WTC11 (cell line): ENCODE results near the gene CCDC17. TPM values are rescaled to one million over a fixed set of nuclear protein-coding genes. Genes with fewer than 3 reads are reported as not detected.

Source experiments
- ATAC-seq: fragments of 200-7000 bp; cut with Tn5 transposase; 2 replicates; pipeline ENCODE4 v1.10.0; 2021; ENCODE audit warnings: mild to moderate bottlenecking, moderate library complexity
- CTCF ChIA-PET: fragments of 300-600 bp; sonication (Branson Sonifier 250); formaldehyde crosslinking; loops from one replicate; lab custom pipeline; 2021; ENCODE audit warnings: antibody characterized with exemption; lab: Charles Lee
- POLR2A ChIA-PET: fragments of 350-600 bp; sonication (Branson Sonifier 250); formaldehyde crosslinking; loops from one replicate; lab custom pipeline; 2021; ENCODE audit warnings: antibody characterized with exemption; lab: Charles Lee
- DNase-seq: peaks from one replicate; pipeline ENCODE4 v3.0.0; 2021; ENCODE audit warnings: low spot score
- H3K27ac Mint-ChIP-seq: 2 replicates; pipeline ENCODE4 v1.8.0; 2021; ENCODE audit warnings: mixed read lengths
- H3K27me3 Mint-ChIP-seq: 2 replicates; pipeline ENCODE4 v1.8.0; 2021; ENCODE audit warnings: low read depth, mild to moderate bottlenecking, moderate library complexity, mixed read lengths
- H3K36me3 Mint-ChIP-seq: 2 replicates; pipeline ENCODE4 v1.8.0; 2021; ENCODE audit warnings: mixed read lengths
- H3K4me1 Mint-ChIP-seq: 2 replicates; pipeline ENCODE4 v1.8.0; 2022; ENCODE audit warnings: mixed read lengths
- H3K4me3 Mint-ChIP-seq: 2 replicates; pipeline ENCODE4 v1.8.0; 2021; ENCODE audit warnings: mild to moderate bottlenecking, moderate library complexity, mixed read lengths
- H3K9me3 Mint-ChIP-seq: 2 replicates; pipeline ENCODE4 v1.8.0; 2021; ENCODE audit warnings: mixed read lengths
- ATF1 ChIP-seq: sonication (generic); formaldehyde crosslinking; IDR thresholded peaks from 2 replicates; pipeline ENCODE4 v1.8.1; 2023; ENCODE audit warnings: mild to moderate bottlenecking, moderate library complexity, missing genetic modification reagents
- GABPB1 ChIP-seq: sonication (generic); formaldehyde crosslinking; IDR thresholded peaks from 2 replicates; pipeline ENCODE4 v1.8.1; 2023; ENCODE audit warnings: mild to moderate bottlenecking, missing genetic modification reagents
- IRF1 ChIP-seq: sonication (generic); formaldehyde crosslinking; IDR thresholded peaks from 2 replicates; pipeline ENCODE4 v1.8.0; 2023; ENCODE audit warnings: missing genetic modification reagents
- IRF2 ChIP-seq: sonication (generic); formaldehyde crosslinking; IDR thresholded peaks from 2 replicates; pipeline ENCODE4 v1.8.0; 2022; ENCODE audit warnings: low read depth, missing genetic modification reagents, borderline replicate concordance
- JAZF1 ChIP-seq: fragments of 250-450 bp; sonication (Bioruptor Pico); IDR thresholded peaks from 2 replicates; pipeline ENCODE4 v1.9.0; 2021; ENCODE audit warnings: moderate library complexity, mild to moderate bottlenecking, inconsistent platforms
- JUN ChIP-seq: sonication (generic); formaldehyde crosslinking; IDR thresholded peaks from 2 replicates; pipeline ENCODE4 v1.8.0; 2023; ENCODE audit warnings: mild to moderate bottlenecking, missing genetic modification reagents
- MYBL2 ChIP-seq: sonication (generic); formaldehyde crosslinking; IDR thresholded peaks from 2 replicates; pipeline ENCODE4 v1.8.1; 2023; ENCODE audit warnings: mild to moderate bottlenecking, moderate library complexity, missing genetic modification reagents
- SOX15 ChIP-seq: fragments of 250-450 bp; sonication (Bioruptor Pico); IDR thresholded peaks from 2 replicates; pipeline ENCODE4 v1.9.0; 2021; ENCODE audit warnings: mild to moderate bottlenecking
- TCF7 ChIP-seq: sonication (generic); formaldehyde crosslinking; IDR thresholded peaks from 2 replicates; pipeline ENCODE4 v1.8.0; 2022; ENCODE audit warnings: mild to moderate bottlenecking, low read depth, missing genetic modification reagents, moderate library complexity
- TEAD1 ChIP-seq: sonication (generic); formaldehyde crosslinking; IDR thresholded peaks from 2 replicates; pipeline ENCODE4 v1.8.0; 2022; ENCODE audit warnings: mild to moderate bottlenecking, missing genetic modification reagents
- TP53 ChIP-seq: sonication (generic); formaldehyde crosslinking; IDR thresholded peaks from 2 replicates; pipeline ENCODE4 v1.8.1; 2023; ENCODE audit warnings: mild to moderate bottlenecking, missing genetic modification reagents
- USF2 ChIP-seq: sonication (generic); formaldehyde crosslinking; IDR thresholded peaks from 2 replicates; pipeline ENCODE4 v1.8.1; 2023; ENCODE audit warnings: mild to moderate bottlenecking, missing genetic modification reagents, moderate library complexity
- ZBTB21 ChIP-seq: sonication (generic); formaldehyde crosslinking; IDR thresholded peaks from 2 replicates; pipeline ENCODE4 v1.8.1; 2023; ENCODE audit warnings: mild to moderate bottlenecking, missing genetic modification reagents, borderline replicate concordance
- ZNF232 ChIP-seq: sonication (generic); formaldehyde crosslinking; IDR thresholded peaks from 2 replicates; pipeline ENCODE4 v1.8.0; 2022; ENCODE audit warnings: mild to moderate bottlenecking, missing genetic modification reagents
- ZNF263 ChIP-seq: sonication (generic); formaldehyde crosslinking; IDR thresholded peaks from 2 replicates; pipeline ENCODE4 v1.8.1; 2022; ENCODE audit warnings: low read depth, mild to moderate bottlenecking, moderate library complexity, missing genetic modification reagents
- ZNF317 ChIP-seq: sonication (generic); formaldehyde crosslinking; IDR thresholded peaks from 2 replicates; pipeline ENCODE4 v1.8.1; 2023; ENCODE audit warnings: low read depth, mild to moderate bottlenecking, moderate library complexity, missing genetic modification reagents, borderline replicate concordance
- ZNF416 ChIP-seq: fragments of 250-450 bp; sonication (Bioruptor Pico); IDR thresholded peaks from 2 replicates; pipeline ENCODE4 v1.9.0; 2021; ENCODE audit warnings: mild to moderate bottlenecking, inconsistent platforms
- ZNF423 ChIP-seq: fragments of 250-450 bp; sonication (Bioruptor Pico); IDR thresholded peaks from 2 replicates; pipeline ENCODE4 v2.1.2; 2022; ENCODE audit warnings: mild to moderate bottlenecking, moderate library complexity
- ZNF425 ChIP-seq: fragments of 250-450 bp; sonication (Bioruptor Pico); conservative IDR thresholded peaks from 2 replicates; pipeline ENCODE4 v1.9.0; 2021; ENCODE audit warnings: mild to moderate bottlenecking
- ZSCAN18 ChIP-seq: fragments of 250-450 bp; sonication (Bioruptor Pico); IDR thresholded peaks from 2 replicates; pipeline ENCODE4 v2.1.2; 2022; ENCODE audit warnings: mild to moderate bottlenecking, moderate library complexity
- total RNA-seq: library from RNA; stranded (reverse); gene quantifications from 3 replicates; pipeline ENCODE4 v1.2.3, GENCODE V29; 2021
- TF ChIP-seq, protein P1 (sequence below): sonication (generic); formaldehyde crosslinking; IDR thresholded peaks from 2 replicates; pipeline ENCODE4 v1.8.1; 2022; ENCODE audit warnings: low read depth, missing genetic modification reagents, borderline replicate concordance
- TF ChIP-seq, protein P2 (sequence below): sonication (generic); formaldehyde crosslinking; conservative IDR thresholded peaks from 2 replicates; pipeline ENCODE4 v1.8.1; 2023; ENCODE audit warnings: mild to moderate bottlenecking, low read depth, missing genetic modification reagents, moderate library complexity
- TF ChIP-seq, protein P3 (sequence below): sonication (generic); formaldehyde crosslinking; IDR thresholded peaks from 2 replicates; pipeline ENCODE4 v1.8.1; 2023; ENCODE audit warnings: mild to moderate bottlenecking, missing genetic modification reagents, moderate library complexity

The CCDC17 gene
- total RNA-seq, 1 experiment from 2014 or later: 3.5 TPM

DNA sequence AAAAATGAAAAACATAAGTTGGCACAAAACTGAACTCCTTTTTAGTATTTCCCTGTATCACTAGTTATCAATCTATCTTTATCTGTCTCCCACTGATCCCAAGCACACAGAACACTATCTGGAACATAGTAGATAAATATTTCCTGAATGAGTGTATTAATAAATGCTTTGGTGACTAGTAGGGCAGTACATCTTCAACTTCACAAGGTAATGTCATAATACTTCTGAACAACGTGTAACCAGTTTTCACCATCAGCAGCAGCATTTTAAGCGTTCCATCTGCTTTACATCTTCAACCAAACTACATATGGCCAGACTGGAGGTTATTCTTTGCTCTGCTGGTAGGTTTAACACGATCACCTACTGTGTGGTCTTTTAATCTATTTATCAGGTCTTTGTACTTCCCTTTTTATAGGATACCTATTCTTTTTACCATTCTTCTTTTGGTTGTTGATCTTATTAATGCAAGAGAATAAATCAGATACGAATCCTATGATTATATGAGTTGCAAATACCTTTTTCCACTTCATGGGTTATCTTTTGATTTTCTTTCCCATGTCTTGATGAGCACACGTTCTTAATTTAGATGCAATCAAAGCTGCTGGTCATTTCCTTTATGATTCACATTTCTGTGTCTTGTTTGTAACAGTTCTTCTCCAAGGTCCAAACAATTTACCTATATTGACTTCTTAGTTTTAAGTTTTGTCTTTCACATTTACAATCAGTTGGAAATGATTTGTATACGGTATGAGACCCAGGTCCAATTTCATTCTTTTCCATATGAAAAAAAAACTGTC is 46.2 kb upstream of the CCDC17 start:
- DNase-seq (no peak), ATAC-seq (no peak)
- no peaks in the 10 kb centered on the region for H3K27me3 Mint-ChIP-seq
- peaks cover 11% of the 10 kb centered on the region for H3K36me3 Mint-ChIP-seq
- 0 out of 2 replicates have a peak, but pooled peaks cover 2% of the 10 kb centered on the region for H3K9me3 Mint-ChIP-seq
- ChIA-PET CTCF (no interaction called here), POLR2A (no interaction called here)
- H3K27ac Mint-ChIP-seq: no peak overlapping the region
- TF ChIP-seq ZNF232 (no peak), SOX15 (CRISPR knock-in tag) (no peak), ZNF416 (CRISPR knock-in tag) (no peak), TP53 (CRISPR knock-in tag) (no peak), IRF2 (CRISPR knock-in tag) (no peak), ZBTB21 (no peak), ZSCAN18 (no peak), ZNF317 (CRISPR knock-in tag) (no peak), ZNF425 (no peak), JUN (CRISPR knock-in tag) (no peak), ATF1 (no peak), GABPB1 (CRISPR knock-in tag) (no peak), TEAD1 (no peak)
- TF ChIP-seq, protein P1, sequence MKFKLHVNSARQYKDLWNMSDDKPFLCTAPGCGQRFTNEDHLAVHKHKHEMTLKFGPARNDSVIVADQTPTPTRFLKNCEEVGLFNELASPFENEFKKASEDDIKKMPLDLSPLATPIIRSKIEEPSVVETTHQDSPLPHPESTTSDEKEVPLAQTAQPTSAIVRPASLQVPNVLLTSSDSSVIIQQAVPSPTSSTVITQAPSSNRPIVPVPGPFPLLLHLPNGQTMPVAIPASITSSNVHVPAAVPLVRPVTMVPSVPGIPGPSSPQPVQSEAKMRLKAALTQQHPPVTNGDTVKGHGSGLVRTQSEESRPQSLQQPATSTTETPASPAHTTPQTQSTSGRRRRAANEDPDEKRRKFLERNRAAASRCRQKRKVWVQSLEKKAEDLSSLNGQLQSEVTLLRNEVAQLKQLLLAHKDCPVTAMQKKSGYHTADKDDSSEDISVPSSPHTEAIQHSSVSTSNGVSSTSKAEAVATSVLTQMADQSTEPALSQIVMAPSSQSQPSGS (CRISPR knock-in tag): no peak
- TF ChIP-seq, protein P2, sequence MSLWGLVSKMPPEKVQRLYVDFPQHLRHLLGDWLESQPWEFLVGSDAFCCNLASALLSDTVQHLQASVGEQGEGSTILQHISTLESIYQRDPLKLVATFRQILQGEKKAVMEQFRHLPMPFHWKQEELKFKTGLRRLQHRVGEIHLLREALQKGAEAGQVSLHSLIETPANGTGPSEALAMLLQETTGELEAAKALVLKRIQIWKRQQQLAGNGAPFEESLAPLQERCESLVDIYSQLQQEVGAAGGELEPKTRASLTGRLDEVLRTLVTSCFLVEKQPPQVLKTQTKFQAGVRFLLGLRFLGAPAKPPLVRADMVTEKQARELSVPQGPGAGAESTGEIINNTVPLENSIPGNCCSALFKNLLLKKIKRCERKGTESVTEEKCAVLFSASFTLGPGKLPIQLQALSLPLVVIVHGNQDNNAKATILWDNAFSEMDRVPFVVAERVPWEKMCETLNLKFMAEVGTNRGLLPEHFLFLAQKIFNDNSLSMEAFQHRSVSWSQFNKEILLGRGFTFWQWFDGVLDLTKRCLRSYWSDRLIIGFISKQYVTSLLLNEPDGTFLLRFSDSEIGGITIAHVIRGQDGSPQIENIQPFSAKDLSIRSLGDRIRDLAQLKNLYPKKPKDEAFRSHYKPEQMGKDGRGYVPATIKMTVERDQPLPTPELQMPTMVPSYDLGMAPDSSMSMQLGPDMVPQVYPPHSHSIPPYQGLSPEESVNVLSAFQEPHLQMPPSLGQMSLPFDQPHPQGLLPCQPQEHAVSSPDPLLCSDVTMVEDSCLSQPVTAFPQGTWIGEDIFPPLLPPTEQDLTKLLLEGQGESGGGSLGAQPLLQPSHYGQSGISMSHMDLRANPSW (CRISPR knock-in tag): no peak
- no peak overlapping the region for H3K4me3 Mint-ChIP-seq
- H3K4me1 Mint-ChIP-seq: peaks cover 7% of the 10 kb centered on the region

DNA sequence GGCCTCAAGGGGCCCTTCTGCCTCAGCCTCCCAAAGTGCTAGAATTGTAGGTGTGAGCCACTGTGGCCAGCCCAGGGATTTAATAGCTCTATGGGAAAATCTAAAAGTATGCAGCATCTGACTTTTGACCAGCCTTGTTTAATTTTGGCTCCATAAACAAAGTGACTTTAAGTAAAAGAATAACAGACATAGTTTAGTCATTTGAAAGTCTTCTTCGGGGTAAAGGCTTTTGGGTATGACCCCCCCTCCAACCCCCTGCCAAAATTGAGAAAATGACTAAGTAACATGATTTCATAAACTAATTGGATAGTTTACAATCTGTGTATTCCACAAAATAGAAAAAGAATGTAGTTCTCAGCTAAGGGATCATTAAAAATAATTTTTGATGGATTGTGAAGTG is 45.5 kb upstream of the CCDC17 start:
- Mint-ChIP-seq H3K27me3 (no peaks in the 10 kb centered on the region), H3K27ac (no peak overlapping the region), H3K36me3 (peaks cover 12% of the 10 kb centered on the region), H3K4me1 (peaks cover 1% of the 10 kb centered on the region), H3K9me3 (0 out of 2 replicates have a peak, but pooled peaks cover 3% of the 10 kb centered on the region), H3K4me3 (no peak overlapping the region)
- POLR2A ChIA-PET: no interaction called here
- CTCF ChIA-PET: interaction anchor here (0.5 kb wide), 1 partner anchor 366 kb away, joined by 3 read pairs; no protein-coding TSS in a partner anchor
- no peak for ATAC-seq
- DNase-seq: no peak
- no peak for TF ChIP-seq MYBL2
- TF ChIP-seq JUN (CRISPR knock-in tag): no peak
- no peak for TF ChIP-seq ZNF263 (CRISPR knock-in tag)
- TF ChIP-seq, protein P3, sequence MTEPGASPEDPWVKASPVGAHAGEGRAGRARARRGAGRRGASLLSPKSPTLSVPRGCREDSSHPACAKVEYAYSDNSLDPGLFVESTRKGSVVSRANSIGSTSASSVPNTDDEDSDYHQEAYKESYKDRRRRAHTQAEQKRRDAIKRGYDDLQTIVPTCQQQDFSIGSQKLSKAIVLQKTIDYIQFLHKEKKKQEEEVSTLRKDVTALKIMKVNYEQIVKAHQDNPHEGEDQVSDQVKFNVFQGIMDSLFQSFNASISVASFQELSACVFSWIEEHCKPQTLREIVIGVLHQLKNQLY (CRISPR knock-in tag): no peak
- TF ChIP-seq USF2: no peak
- no peak for TF ChIP-seq ZNF232
- no peak for TF ChIP-seq TEAD1
- TF ChIP-seq IRF1 (CRISPR knock-in tag): no peak
- TF ChIP-seq, protein P1 (CRISPR knock-in tag): no peak
- no peak for TF ChIP-seq TCF7 (CRISPR knock-in tag)
- TF ChIP-seq ZNF317 (CRISPR knock-in tag): no peak
- TF ChIP-seq ZNF423 (CRISPR knock-in tag): no peak
- TF ChIP-seq JAZF1 (CRISPR knock-in tag): no peak
